ENCODE measurements around the gene KCNJ11. TPM values are rescaled to one million over a fixed set of nuclear protein-coding genes. Genes with fewer than 3 reads are reported as not detected.

Gene KCNJ11
- total and polyA plus RNA-seq, 2 of the 13 experiments (the other 11 are each of a cell fraction or from before 2014, with no cell fraction given): 0.38 to 1.6 TPM

GRCh38 chr11:17352950-17353820 lies 35.3 kb downstream of the KCNJ11 start (continued):
- TF ChIP-seq ZBTB4 (CRISPR knock-in tag; IDR thresholded peaks at IDR 0.05; ENCODE audit: borderline replicate concordance) (no peak), TFDP2 (CRISPR knock-in tag; IDR thresholded peaks at IDR 0.05) (peak; percentile 84), ZMAT5 (CRISPR knock-in tag; IDR thresholded peaks at IDR 0.05; ENCODE audit: borderline replicate concordance, low read depth) (no peak), NFIB (CRISPR knock-in tag; IDR thresholded peaks at IDR 0.05; ENCODE audit: borderline replicate concordance) (no peak), MAF1 (CRISPR knock-in tag; IDR thresholded peaks at IDR 0.05; ENCODE audit: borderline replicate concordance) (no peak; the same call in 1 of the 2 replicates), TFE3 (CRISPR knock-in tag; IDR thresholded peaks at IDR 0.05) (no peak; the same call in 1 of the 2 replicates), RELA (CRISPR knock-in tag; IDR thresholded peaks at IDR 0.05) (no peak), ZNF816 (CRISPR knock-in tag; IDR thresholded peaks at IDR 0.05; ENCODE audit: borderline replicate concordance) (peak; percentile 93), GMEB1 (CRISPR knock-in tag; IDR thresholded peaks at IDR 0.05; ENCODE audit: borderline replicate concordance) (0 out of 2 replicates have a peak, but pooled peaks have one; percentile 45), ZNF510 (CRISPR knock-in tag; IDR thresholded peaks at IDR 0.05; ENCODE audit: low read depth) (0 out of 2 replicates have a peak, but pooled peaks have one; percentile 5), CBX2 (IDR thresholded peaks at IDR 0.05; ENCODE audit: low read depth, low read length) (no peak), CBX2 (CRISPR knock-in tag; IDR thresholded peaks at IDR 0.05; ENCODE audit: low read depth) (no peak), CBX5 (CRISPR knock-in tag; IDR thresholded peaks at IDR 0.05; ENCODE audit: borderline replicate concordance) (no peak), MIXL1 (CRISPR knock-in tag; IDR thresholded peaks at IDR 0.05) (no peak; the same call in 1 of the 2 replicates), IKZF5 (CRISPR knock-in tag; IDR thresholded peaks at IDR 0.05) (peak; percentile 73; the same call in 1 of the 2 replicates), ZC3H4 (CRISPR knock-in tag; IDR thresholded peaks at IDR 0.05; ENCODE audit: borderline replicate concordance) (peak; percentile 77; the same call in 1 of the 2 replicates), KDM3A (CRISPR knock-in tag; IDR thresholded peaks at IDR 0.05; ENCODE audit: low read depth) (no peak), TCF7 (IDR thresholded peaks at IDR 0.05; ENCODE audit: low read depth) (no peak), KAT2B (IDR thresholded peaks at IDR 0.05; ENCODE audit: borderline replicate concordance, low read depth, low read length) (no peak)
